Omental fat pad (tissue), 4 donors: ENCODE data around the gene NODAL. TPM values are rescaled to one million over a fixed set of nuclear protein-coding genes. Genes with fewer than 3 reads are reported as not detected.

Experiments
- ATAC-seq: fragments of 150-250 bp; one replicate; pipeline ENCODE4 v1.9.1; 2016; ENCODE audit warnings: mild to moderate bottlenecking, moderate library complexity; ENCODE audit not compliant: low FRiP score
- DNase-seq: peaks from one replicate; pipeline ENCODE4 v3.0.0-alpha.2; 2019; ENCODE audit warnings: low spot score
- CTCF ChIP-seq, 3 donors: fragments of 450-650 bp; IDR thresholded peaks; one replicate each; pipeline ENCODE4 v1.5.1; 2016 to 2017; ENCODE audit warnings: antibody characterized with exemption in 3 of 3, mild to moderate bottlenecking in 3 of 3, moderate library complexity in 2 of 3
- total RNA-seq, 4 donors: library from RNA; depleted of rRNA; stranded (reverse); fragments of >200 nt; gene quantifications; one replicate each; pipeline ENCODE4 v1.1.0, GENCODE V29; 2016

The NODAL gene
- total RNA-seq, 4 donors from 2014 or later: not detected

GRCh38 chr10:70403483-70404035, 37.9 kb downstream of the NODAL start:
- DNase-seq (no peak), ATAC-seq (no peak)
- no peak for TF ChIP-seq CTCF (IDR thresholded peaks at IDR 0.05)

GRCh38 chr10:70399177-70399576, 42.3 kb downstream of the NODAL start:
- TF ChIP-seq CTCF (IDR thresholded peaks at IDR 0.05): no peak
- no peak for ATAC-seq
- no peak for DNase-seq

GRCh38 chr10:70396140-70396539, 45.3 kb downstream of the NODAL start:
- TF ChIP-seq CTCF (IDR thresholded peaks at IDR 0.05): no peak
- DNase-seq (no peak), ATAC-seq (no peak)

GRCh38 chr10:70391654-70392053, 49.8 kb downstream of the NODAL start:
- ATAC-seq (no peak), DNase-seq (no peak)
- TF ChIP-seq CTCF (IDR thresholded peaks at IDR 0.05): no peak

Other genes with a start within 250 kb of the NODAL start
- gene PPA1, start 208.3 kb downstream of the NODAL start, total RNA-seq: 100 to 1,000 TPM in 3 of 4 donors, 10 to 100 TPM in 1; 92.4 to 331 (median 217) TPM
- 1 to 10 TPM in 1 of 4 donors, under 1 TPM in 2, not detected in 1; 0.19 to 3.4 (median 0.60) TPM for gene NPFFR1, start 157.7 kb downstream of the NODAL start, total RNA-seq
- 1 to 10 TPM; 2.0 to 5.8 (median 2.5) TPM for gene LRRC20, start 59.1 kb downstream of the NODAL start, total RNA-seq
- gene EIF4EBP2, start 37.5 kb downstream of the NODAL start, total RNA-seq: 100 to 1,000 TPM; 104 to 195 (median 141) TPM
- gene PALD1, start 37.1 kb upstream of the NODAL start, total RNA-seq: 10 to 100 TPM in 2 of 4 donors, 1 to 10 TPM in 2; 3.3 to 12.1 (median 8.0) TPM
- 10 to 100 TPM in 1 of 4 donors, 1 to 10 TPM in 3; 3.0 to 21.4 (median 3.6) TPM for gene PRF1, start 161.1 kb upstream of the NODAL start, total RNA-seq
- under 1 TPM in 3 of 4 donors, not detected in 1; 0.19 to 0.60 (median 0.47) TPM for gene ADAMTS14, start 230.8 kb upstream of the NODAL start, total RNA-seq